ENCODE measurements around the gene OAS3. TPM values are rescaled to one million over a fixed set of nuclear protein-coding genes. Genes with fewer than 3 reads are reported as not detected.

Gene OAS3
- total RNA-seq, 1 donor from 2014 or later, result 24.4 TPM

DNA sequence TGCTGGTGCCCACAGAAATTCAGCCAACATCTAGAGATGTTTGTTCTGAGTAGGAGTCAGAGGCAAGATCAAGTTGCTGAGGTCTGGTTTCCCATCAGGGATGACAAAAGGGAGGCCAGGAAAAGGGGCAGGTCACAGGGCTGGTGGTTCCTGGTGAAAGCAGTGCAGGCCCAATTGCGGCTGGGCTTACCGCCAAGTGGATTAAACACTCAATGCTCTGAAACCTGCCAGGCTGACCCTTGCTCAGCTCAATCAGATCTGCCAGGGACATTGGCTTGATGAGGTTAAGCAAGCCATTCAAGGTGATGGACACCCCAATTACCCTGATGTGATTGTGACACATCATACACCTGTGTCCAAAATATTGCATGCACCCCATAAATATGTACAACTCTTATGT lies 37.0 kb upstream of the OAS3 start:
- H3K4me3 ChIP-seq (ENCODE audit: low read depth, low read length), result no peak overlapping the region
- no peak for TF ChIP-seq CTCF (conservative IDR thresholded peaks at IDR 0.05; ENCODE audit: low read depth, low read length)
- DNase-seq (ENCODE audit: low read depth), result no peak

GRCh38 chr12:112904571-112904970 lies 33.7 kb upstream of the OAS3 start:
- no peak for TF ChIP-seq CTCF (conservative IDR thresholded peaks at IDR 0.05; ENCODE audit: low read depth, low read length)
- DNase-seq (ENCODE audit: low read depth), result no peak
- H3K4me3 ChIP-seq (ENCODE audit: low read depth, low read length), result no peak overlapping the region

DNA sequence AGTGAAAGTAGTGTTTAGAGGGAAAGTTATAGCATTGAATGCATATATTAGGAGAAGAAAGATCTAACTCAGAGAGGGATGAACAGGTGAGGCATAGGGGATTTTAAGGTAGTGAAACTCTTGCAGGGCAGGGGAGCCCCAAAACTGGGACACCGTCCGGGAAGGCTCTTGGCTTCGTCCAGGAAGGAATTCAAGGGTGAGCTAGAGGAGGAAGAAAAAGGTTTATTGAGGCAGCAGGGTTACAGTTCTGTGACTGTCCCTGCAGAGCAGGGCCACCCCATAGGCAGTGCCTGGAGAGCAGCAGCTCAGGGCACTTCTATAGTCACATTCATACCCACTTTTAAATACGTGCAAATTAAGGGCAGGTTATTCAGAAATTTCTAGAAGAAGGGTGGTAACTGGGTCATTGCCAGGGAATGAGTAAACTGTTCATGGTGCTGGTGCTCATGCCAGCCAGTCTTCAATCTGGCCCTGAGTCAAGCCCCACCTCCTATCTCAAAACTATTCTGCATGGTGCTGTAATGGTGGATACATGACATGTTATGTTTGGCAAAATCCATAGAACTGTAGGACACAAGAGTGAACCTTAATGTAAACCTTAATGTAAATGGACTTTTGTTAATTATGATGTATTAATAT lies 32.7 kb upstream of the OAS3 start:
- TF ChIP-seq CTCF (conservative IDR thresholded peaks at IDR 0.05; ENCODE audit: low read depth, low read length), result no peak
- no peak for DNase-seq (ENCODE audit: low read depth)
- no peak overlapping the region for H3K4me3 ChIP-seq (ENCODE audit: low read depth, low read length)

- peak; percentile 50 for DNase-seq (ENCODE audit: low read depth)
- no peak for TF ChIP-seq CTCF (conservative IDR thresholded peaks at IDR 0.05; ENCODE audit: low read depth, low read length)
- H3K4me3 ChIP-seq (ENCODE audit: low read depth, low read length), result peak within 1 kb of the TSS; percentile 63
Observed at GRCh38 chr12:112906712-112907414, 31.4 kb upstream of the OAS3 start, which contains the start of gene OAS1. TSS of gene OAS1 (plus strand) at chr12:112906962. CDS start at chr12:112907040, 78 bp downstream.

DNA sequence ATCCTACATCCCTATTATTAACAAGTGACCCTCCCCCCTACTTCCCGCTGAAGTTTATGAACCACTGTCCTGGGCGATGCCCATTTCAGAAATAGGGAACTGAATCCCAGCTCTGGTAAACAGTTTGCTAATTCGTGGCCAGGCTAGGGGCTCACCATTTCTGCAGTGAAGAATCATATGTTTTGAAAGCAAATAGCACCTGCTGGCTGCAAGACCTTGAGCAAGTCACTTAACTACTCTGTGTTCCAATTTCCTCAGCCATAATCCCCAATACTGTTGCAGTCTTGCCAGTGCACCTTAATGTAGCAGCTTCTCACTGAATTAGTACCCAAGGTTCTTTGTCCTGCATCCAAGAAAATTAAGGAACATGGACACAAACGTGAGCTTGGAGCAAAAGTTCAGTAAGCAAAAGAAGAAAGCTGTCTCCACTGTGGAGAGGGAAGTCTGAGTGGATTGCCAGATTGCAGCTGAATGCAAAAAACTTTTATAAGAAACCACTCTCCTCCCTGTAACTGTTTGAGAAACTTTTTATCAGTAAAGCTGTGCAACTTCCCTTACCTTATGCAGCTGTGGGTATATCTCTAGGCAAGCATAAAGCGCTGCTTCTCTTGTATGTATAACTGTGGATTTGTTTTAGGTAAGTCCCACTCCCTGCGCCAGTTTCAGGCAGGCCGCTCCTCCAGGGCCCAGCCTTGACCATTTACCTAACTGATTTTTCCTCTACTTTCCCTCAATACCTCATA lies 30.7 kb upstream of the OAS3 start:
- no peak for DNase-seq (ENCODE audit: low read depth)
- TF ChIP-seq CTCF (conservative IDR thresholded peaks at IDR 0.05; ENCODE audit: low read depth, low read length), result no peak
- peak overlapping the region; percentile 63 for H3K4me3 ChIP-seq (ENCODE audit: low read depth, low read length)

- DNase-seq (ENCODE audit: low read depth), result no peak
- H3K4me3 ChIP-seq (ENCODE audit: low read depth, low read length), result no peak overlapping the region
- no peak for TF ChIP-seq CTCF (conservative IDR thresholded peaks at IDR 0.05; ENCODE audit: low read depth, low read length)
Observed at GRCh38 chr12:112908548-112908947, 29.7 kb upstream of the OAS3 start.

Measured in epithelial cell of proximal tubule (primary cell).